Subcutaneous adipose tissue (tissue), 4 donors: ENCODE measurements around the gene UNC13B. TPM values are rescaled to one million over a fixed set of nuclear protein-coding genes. Genes with fewer than 3 reads are reported as not detected.

Source experiments
- CTCF ChIP-seq: fragments of 450-650 bp; IDR thresholded peaks from one replicate; pipeline ENCODE4 v1.5.1; 2016; ENCODE audit warnings: low read depth, mild to moderate bottlenecking, control low read depth, antibody characterized with exemption, moderate library complexity
- total RNA-seq, 4 donors: library from RNA; depleted of rRNA; stranded (reverse); fragments of >200 nt; gene quantifications; one replicate each; pipeline ENCODE4 v1.1.0, GENCODE V29; 2016

The UNC13B gene
- total RNA-seq, 4 donors from 2014 or later: 17.5 to 31.6 (median 28.9) TPM

GRCh38 chr9:35177520-35177919 is 15.7 kb downstream of the UNC13B start:
- TF ChIP-seq CTCF: no peak

- no peak for TF ChIP-seq CTCF
Measured at GRCh38 chr9:35179347-35180280, 17.8 kb downstream of the UNC13B start.

- no peak for TF ChIP-seq CTCF
Measured at GRCh38 chr9:35180801-35181200, 19.0 kb downstream of the UNC13B start.

- no peak for TF ChIP-seq CTCF
Measured at GRCh38 chr9:35186524-35186923, 24.7 kb downstream of the UNC13B start.

GRCh38 chr9:35190203-35190602 is 28.4 kb downstream of the UNC13B start:
- no peak for TF ChIP-seq CTCF

GRCh38 chr9:35191105-35191504 is 29.3 kb downstream of the UNC13B start:
- no peak for TF ChIP-seq CTCF

GRCh38 chr9:35193762-35194161 is 32.0 kb downstream of the UNC13B start:
- TF ChIP-seq CTCF: no peak
